Stimulated activated CD4-positive, alpha-beta T cell treated with anti-CD3 and anti-CD28 coated beads, Interleukin-4, amount 100 ng/mL, for 4 hours (primary cell): Measurements from ENCODE around the gene CORO1A.
A peak's percentile ranks its signal among the peaks of the same experiment; 100 is the strongest.
"Not testable (repeated sequence)": the region's sequence is repeated elsewhere in the genome, so short reads cannot be mapped to it uniquely, and the experiment has no call there.

ENCODE experiments used
- DNase-seq, 2 experiments: peaks; one replicate each; pipeline ENCODE4 v3.0.0-alpha.2; 2020

Gene CORO1A

GRCh38 chr16:30206252-30206651, 22.9 kb downstream of the CORO1A start:
- DNase-seq, result not testable (repeated sequence)

GRCh38 chr16:30207063-30207704, 23.8 kb downstream of the CORO1A start:
- DNase-seq, result peak in 1 of 2 experiments; percentile 1

GRCh38 chr16:30209032-30209431, 25.6 kb downstream of the CORO1A start:
- not testable (repeated sequence) for DNase-seq

- DNase-seq, result not testable (repeated sequence)
Measured at GRCh38 chr16:30211414-30211813, 28.0 kb downstream of the CORO1A start.

GRCh38 chr16:30217082-30217481, 33.7 kb downstream of the CORO1A start:
- not testable (repeated sequence) for DNase-seq
